PFSK-1 (cell line): ENCODE measurements around the gene TMEM244.

Source experiments
- FOXP2 ChIP-seq: optimal IDR thresholded peaks from 2 replicates; pipeline ENCODE3; 2011; ENCODE audit warnings: borderline replicate concordance, control low read depth, inconsistent platforms; ENCODE audit not compliant: insufficient read depth; ENCODE audit errors: extremely low read length, extremely low read depth
- POLR2AphosphoS5 ChIP-seq: IDR thresholded peaks from 2 replicates; pipeline ENCODE4 v1.6.1; 2012; ENCODE audit warnings: low read depth, mild to moderate bottlenecking, control low read depth, low read length, moderate library complexity
- REST ChIP-seq, 2 experiments: IDR thresholded peaks; 2 replicates each; pipeline versions ENCODE4 v1.6.1 to v1.8.0; 2011 to 2012; ENCODE audit warnings: low read depth in 2 of 2, low read length in 2 of 2, control low read depth in 1 of 2, inconsistent platforms in 1 of 2, mild to moderate bottlenecking in 1 of 2, moderate library complexity in 1 of 2; ENCODE audit not compliant: insufficient read depth in 1 of 2
- SIN3A ChIP-seq: IDR thresholded peaks from 2 replicates; pipeline ENCODE4 v1.6.1; 2012; ENCODE audit warnings: mild to moderate bottlenecking, low read length, moderate library complexity, borderline replicate concordance; ENCODE audit not compliant: insufficient read depth
- TAF1 ChIP-seq: IDR thresholded peaks from 2 replicates; pipeline ENCODE4 v1.6.1; 2012; ENCODE audit warnings: low read length, control low read depth, borderline replicate concordance; ENCODE audit not compliant: insufficient read depth

TMEM244 gene

GRCh38 chr6:129871221-129871620, 10.1 kb upstream of the TMEM244 start:
- no peak for TF ChIP-seq POLR2AphosphoS5
- no peak for TF ChIP-seq TAF1
- TF ChIP-seq FOXP2 = no peak
- no peak for TF ChIP-seq SIN3A
- TF ChIP-seq REST (IDR thresholded peaks at IDR 0.05; ENCODE audit: insufficient read depth in 1 of 2, low read depth in 2 of 2, low read length in 2 of 2) = no peak

GRCh38 chr6:129867403-129867802, 6.3 kb upstream of the TMEM244 start:
- TF ChIP-seq FOXP2 (no peak), TAF1 (no peak), REST (IDR thresholded peaks at IDR 0.05; ENCODE audit: insufficient read depth in 1 of 2, low read depth in 2 of 2, low read length in 2 of 2) (no peak), POLR2AphosphoS5 (no peak), SIN3A (no peak)

GRCh38 chr6:129866688-129867087, 5.6 kb upstream of the TMEM244 start:
- TF ChIP-seq REST (IDR thresholded peaks at IDR 0.05; ENCODE audit: insufficient read depth in 1 of 2, low read depth in 2 of 2, low read length in 2 of 2) (no peak), FOXP2 (no peak), SIN3A (no peak), TAF1 (no peak), POLR2AphosphoS5 (no peak)

GRCh38 chr6:129866256-129866655, 5.1 kb upstream of the TMEM244 start:
- no peak for TF ChIP-seq REST (IDR thresholded peaks at IDR 0.05; ENCODE audit: insufficient read depth in 1 of 2, low read depth in 2 of 2, low read length in 2 of 2)
- TF ChIP-seq TAF1 = no peak
- TF ChIP-seq FOXP2 = no peak
- no peak for TF ChIP-seq SIN3A
- no peak for TF ChIP-seq POLR2AphosphoS5

- TF ChIP-seq REST (IDR thresholded peaks at IDR 0.05; ENCODE audit: insufficient read depth in 1 of 2, low read depth in 2 of 2, low read length in 2 of 2) = no peak
- no peak for TF ChIP-seq SIN3A
- no peak for TF ChIP-seq TAF1
- no peak for TF ChIP-seq FOXP2
- no peak for TF ChIP-seq POLR2AphosphoS5
Observed at GRCh38 chr6:129865013-129865412, 3.9 kb upstream of the TMEM244 start.
